Measurements from ENCODE around the gene CSNK2A1. TPM values are rescaled to one million over a fixed set of nuclear protein-coding genes. Genes with fewer than 3 reads are reported as not detected.
A peak's percentile ranks its signal among the peaks of the same experiment; 100 is the strongest.
"Not testable (repeated sequence)": the region's sequence is repeated elsewhere in the genome, so short reads cannot be mapped to it uniquely, and the experiment has no call there.

Gene CSNK2A1
- 160 TPM for total RNA-seq

GRCh38 chr20:543369-544152, at the start of gene CSNK2A1:
Gene CSNK2A1, minus strand, starts transcription at chr20:543790. Its CDS starts 35,239 bp downstream, at chr20:508551.
- peak; percentile 96 for DNase-seq (ENCODE audit: low spot score)

- DNase-seq (ENCODE audit: low spot score), result no peak
Measured at GRCh38 chr20:592506-592905, 48.9 kb upstream of the CSNK2A1 start.

GRCh38 chr20:591941-592340, 48.4 kb upstream of the CSNK2A1 start:
- DNase-seq (ENCODE audit: low spot score), result no peak

- no peak for DNase-seq (ENCODE audit: low spot score)
Measured at GRCh38 chr20:588932-589672, 45.5 kb upstream of the CSNK2A1 start.

GRCh38 chr20:588476-588875, 44.9 kb upstream of the CSNK2A1 start:
- no peak for DNase-seq (ENCODE audit: low spot score)

GRCh38 chr20:584971-585301, 41.3 kb upstream of the CSNK2A1 start:
- DNase-seq (ENCODE audit: low spot score), result no peak

GRCh38 chr20:584161-584970, 40.8 kb upstream of the CSNK2A1 start:
- no peak for DNase-seq (ENCODE audit: low spot score)

- DNase-seq (ENCODE audit: low spot score), result no peak
Measured at GRCh38 chr20:582204-582603, 38.6 kb upstream of the CSNK2A1 start.

GRCh38 chr20:578940-579690, 35.5 kb upstream of the CSNK2A1 start:
- not testable (repeated sequence) for DNase-seq (ENCODE audit: low spot score)

GRCh38 chr20:577167-577791, 33.7 kb upstream of the CSNK2A1 start:
- DNase-seq (ENCODE audit: low spot score), result no peak

- DNase-seq (ENCODE audit: low spot score), result no peak
Measured at GRCh38 chr20:576156-576555, 32.6 kb upstream of the CSNK2A1 start.

GRCh38 chr20:575230-575629, 31.6 kb upstream of the CSNK2A1 start:
- no peak for DNase-seq (ENCODE audit: low spot score)

GRCh38 chr20:574297-574942, 30.8 kb upstream of the CSNK2A1 start:
- DNase-seq (ENCODE audit: low spot score), result no peak

- DNase-seq (ENCODE audit: low spot score), result no peak
Measured at GRCh38 chr20:573414-574296, 30.1 kb upstream of the CSNK2A1 start.

- no peak for DNase-seq (ENCODE audit: low spot score)
Measured at GRCh38 chr20:572727-573126, 29.1 kb upstream of the CSNK2A1 start.

- DNase-seq (ENCODE audit: low spot score), result peak; percentile 67
Measured at GRCh38 chr20:571754-572441, 28.3 kb upstream of the CSNK2A1 start.

GRCh38 chr20:568673-569415, 25.3 kb upstream of the CSNK2A1 start:
- DNase-seq (ENCODE audit: low spot score), result no peak

GRCh38 chr20:568097-568652, 24.6 kb upstream of the CSNK2A1 start:
- DNase-seq (ENCODE audit: low spot score), result no peak

All from ureter (tissue), 1 donor.